Keratinocyte (primary cell): ENCODE data around the gene KLF3. TPM values are rescaled to one million over a fixed set of nuclear protein-coding genes. Genes with fewer than 3 reads are reported as not detected.
"Not testable (repeated sequence)": the region's sequence is repeated elsewhere in the genome, so short reads cannot be mapped to it uniquely, and the experiment has no call there.

Experiments used
- DNase-seq: peaks from one replicate; pipeline ENCODE4 v3.0.0-alpha.2; 2011; ENCODE audit warnings: low read depth, missing footprints, low spot score
- FAIRE-seq: peaks from 2 replicates; lab custom pipeline; 2011; peaks lifted over from hg19 to GRCh38; lab: Jason Lieb, UNC
- H2AFZ ChIP-seq: 2 replicates; pipeline ENCODE4 v1.6.0; 2012; ENCODE audit warnings: low read length, control low read depth, inconsistent platforms; ENCODE audit not compliant: control insufficient read depth
- H3K27ac ChIP-seq: 2 replicates; pipeline ENCODE4 v1.5.1; 2011; ENCODE audit warnings: low read length; ENCODE audit not compliant: control insufficient read depth, insufficient read depth
- H3K27me3 ChIP-seq: 3 replicates; pipeline ENCODE4 v1.6.0; 2011; ENCODE audit warnings: low read length; ENCODE audit not compliant: control insufficient read depth, insufficient read depth; ENCODE audit errors: extremely low read depth
- H3K36me3 ChIP-seq, 2 experiments: 2 replicates in 1 of 2; 3 replicates in 1 of 2; pipeline ENCODE4 v1.5.1; 2011; ENCODE audit warnings: low read length in 2 of 2, mild to moderate bottlenecking in 1 of 2; ENCODE audit not compliant: control insufficient read depth in 2 of 2, insufficient read depth in 2 of 2; ENCODE audit errors: extremely low read depth in 1 of 2
- H3K4me1 ChIP-seq: 3 replicates; pipeline ENCODE4 v1.5.1; 2011; ENCODE audit warnings: low read length; ENCODE audit not compliant: control insufficient read depth, insufficient read depth; ENCODE audit errors: extremely low read depth
- H3K4me2 ChIP-seq: 3 replicates; pipeline ENCODE4 v1.6.0; 2011; ENCODE audit warnings: low read depth, low read length; ENCODE audit not compliant: control insufficient read depth, insufficient read depth; ENCODE audit errors: extremely low read depth
- H3K4me3 ChIP-seq, 3 experiments: fragments of 200-600 bp in 1 of 3; sonication (generic) in 1 of 3; 2 replicates in 2 of 3; 3 replicates in 1 of 3; pipeline ENCODE4 v1.5.1; 2011 to 2016; ENCODE audit warnings: low read length in 3 of 3, mild to moderate bottlenecking in 3 of 3, control low read depth in 2 of 3, inconsistent platforms in 1 of 3, low read depth in 1 of 3, mixed read lengths in 1 of 3, mixed run types in 1 of 3, moderate library complexity in 1 of 3; ENCODE audit not compliant: control insufficient read depth in 2 of 3, insufficient read depth in 2 of 3; ENCODE audit errors: extremely low read depth in 1 of 3
- H3K79me2 ChIP-seq: 2 replicates; pipeline ENCODE4 v1.6.0; 2012; ENCODE audit warnings: low read length; ENCODE audit not compliant: control insufficient read depth, insufficient read depth
- H3K9ac ChIP-seq: 3 replicates; pipeline ENCODE4 v1.6.0; 2011; ENCODE audit warnings: low read length; ENCODE audit not compliant: control insufficient read depth, insufficient read depth; ENCODE audit errors: extremely low read depth
- H3K9me1 ChIP-seq: 3 replicates; pipeline ENCODE4 v1.6.0; 2011; ENCODE audit warnings: low read length; ENCODE audit not compliant: control insufficient read depth, insufficient read depth; ENCODE audit errors: extremely low read depth
- H3K9me3 ChIP-seq: 2 replicates; pipeline ENCODE4 v1.5.1; 2012; ENCODE audit warnings: low read depth, low read length; ENCODE audit not compliant: control insufficient read depth
- H4K20me1 ChIP-seq: 3 replicates; pipeline ENCODE4 v1.6.0; 2011; ENCODE audit warnings: low read length; ENCODE audit not compliant: control insufficient read depth, insufficient read depth; ENCODE audit errors: extremely low read depth
- EZH2 ChIP-seq: IDR thresholded peaks from one replicate; pipeline ENCODE4 v1.6.1; 2012; ENCODE audit warnings: inconsistent platforms, mild to moderate bottlenecking, low read length, moderate library complexity
- dilution Hi-C: fragments of 300-500 bp; cut with MboI; formaldehyde crosslinking; loops from one replicate; pipeline ENCODE4 v1.7.0; 2020; ENCODE audit warnings: low sequenced_read_pairs; ENCODE audit not compliant: extremely low pct_ligation_motif_present
- polyA plus RNA-seq, 5 experiments: library from polyadenylated mRNA; depleted of rRNA in 3 of 5; stranded (reverse) in 3 of 5; stranded (forward) in 1 of 5; unstranded in 1 of 5; fragments of >200 nt; gene quantifications; 1 replicate in 1 of 5; 2 replicates in 3 of 5; 3 replicates in 1 of 5; pipeline versions ENCODE4 v1.2.1 to v1.2.3, GENCODE V29; 2011 to 2012; ENCODE audit warnings: missing spikeins in 2 of 5, low read depth in 1 of 5, low replicate concordance in 1 of 5
- TF ChIP-seq, protein P1 (sequence below), 3 experiments: IDR thresholded peaks in 1 of 3; conservative IDR thresholded peaks in 1 of 3; optimal IDR thresholded peaks in 1 of 3; 2 replicates in 2 of 3; 3 replicates in 1 of 3; pipeline versions ENCODE3 to v1.5.1; 2011; ENCODE audit warnings: low read length in 3 of 3, mild to moderate bottlenecking in 3 of 3, moderate library complexity in 2 of 3, control low read depth in 1 of 3, inconsistent platforms in 1 of 3; ENCODE audit not compliant: insufficient read depth in 2 of 3; ENCODE audit errors: extremely low read depth in 1 of 3

The KLF3 gene
- polyA plus RNA-seq, 1 donor (not counting 4 experiments of a cell fraction or from before 2014, with no cell fraction given): 39.9 TPM

DNA sequence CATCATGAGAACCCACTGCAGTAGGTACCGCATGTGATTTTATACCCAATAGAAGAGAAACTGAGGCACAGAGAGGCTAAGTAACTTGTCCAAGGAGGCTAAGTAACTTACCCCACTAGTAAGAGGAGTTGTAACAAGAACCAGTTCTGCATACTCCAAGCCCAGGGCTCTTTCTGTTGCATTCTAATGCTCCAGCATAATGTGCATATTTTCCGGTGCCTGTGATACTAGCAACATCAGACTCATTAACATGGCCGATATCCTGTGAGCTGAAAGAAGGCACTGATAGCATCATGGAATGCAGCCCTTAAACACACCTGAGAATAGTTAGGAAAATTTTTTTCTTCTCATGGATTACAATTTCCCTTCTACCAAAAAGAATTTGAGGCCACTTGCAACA is 39.7 kb upstream of the KLF3 start:
- H3K27me3 ChIP-seq: no peaks in the 10 kb centered on the region
- no peaks in the 10 kb centered on the region for H3K9me3 ChIP-seq
- no peak overlapping the region for H3K4me3 ChIP-seq
- dilution Hi-C loops: no loop called here
- no peak overlapping the region for H3K9ac ChIP-seq
- FAIRE-seq: no peak
- no peaks in the 10 kb centered on the region for H3K36me3 ChIP-seq
- TF ChIP-seq, protein P1, sequence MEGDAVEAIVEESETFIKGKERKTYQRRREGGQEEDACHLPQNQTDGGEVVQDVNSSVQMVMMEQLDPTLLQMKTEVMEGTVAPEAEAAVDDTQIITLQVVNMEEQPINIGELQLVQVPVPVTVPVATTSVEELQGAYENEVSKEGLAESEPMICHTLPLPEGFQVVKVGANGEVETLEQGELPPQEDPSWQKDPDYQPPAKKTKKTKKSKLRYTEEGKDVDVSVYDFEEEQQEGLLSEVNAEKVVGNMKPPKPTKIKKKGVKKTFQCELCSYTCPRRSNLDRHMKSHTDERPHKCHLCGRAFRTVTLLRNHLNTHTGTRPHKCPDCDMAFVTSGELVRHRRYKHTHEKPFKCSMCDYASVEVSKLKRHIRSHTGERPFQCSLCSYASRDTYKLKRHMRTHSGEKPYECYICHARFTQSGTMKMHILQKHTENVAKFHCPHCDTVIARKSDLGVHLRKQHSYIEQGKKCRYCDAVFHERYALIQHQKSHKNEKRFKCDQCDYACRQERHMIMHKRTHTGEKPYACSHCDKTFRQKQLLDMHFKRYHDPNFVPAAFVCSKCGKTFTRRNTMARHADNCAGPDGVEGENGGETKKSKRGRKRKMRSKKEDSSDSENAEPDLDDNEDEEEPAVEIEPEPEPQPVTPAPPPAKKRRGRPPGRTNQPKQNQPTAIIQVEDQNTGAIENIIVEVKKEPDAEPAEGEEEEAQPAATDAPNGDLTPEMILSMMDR (optimal IDR thresholded peaks at IDR 0.05 in 1 of 3, IDR thresholded peaks at IDR 0.05 in 1 of 3, conservative IDR thresholded peaks at IDR 0.05 in 1 of 3; ENCODE audit: extremely low read depth in 1 of 3, insufficient read depth in 2 of 3, low read length in 3 of 3): no peak
- TF ChIP-seq EZH2: no peak
- no peaks in the 10 kb centered on the region for H3K9me1 ChIP-seq
- no peak overlapping the region for H3K4me2 ChIP-seq
- H4K20me1 ChIP-seq: no peaks in the 10 kb centered on the region
- no peak for DNase-seq
- no peak overlapping the region for H2AFZ ChIP-seq
- peaks cover 18% of the 10 kb centered on the region for H3K4me1 ChIP-seq
- no peaks in the 10 kb centered on the region for H3K79me2 ChIP-seq
- no peak overlapping the region for H3K27ac ChIP-seq

DNA sequence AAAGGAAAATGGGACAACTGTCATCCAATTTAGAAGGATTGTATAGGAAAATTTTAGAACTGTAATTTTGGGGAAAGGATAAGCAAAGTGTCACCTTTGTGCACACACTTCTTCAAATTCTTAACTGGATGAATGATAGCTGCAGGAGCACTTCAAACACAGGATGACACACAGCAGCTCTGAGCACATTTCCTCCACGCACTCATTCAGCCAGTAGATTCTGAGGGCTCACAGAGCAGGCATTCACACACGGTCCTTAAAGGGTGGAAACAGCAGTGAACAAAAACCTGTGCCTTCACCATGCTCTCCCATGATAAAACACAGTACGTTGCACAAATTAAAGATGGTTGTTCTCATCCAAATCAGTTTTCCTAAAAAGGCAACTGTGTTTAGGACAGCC is 38.5 kb upstream of the KLF3 start:
- Histone ChIP-seq H3K4me3 (no peak overlapping the region), H3K36me3 (no peaks in the 10 kb centered on the region), H3K4me2 (no peak overlapping the region), H3K4me1 (peaks cover 15% of the 10 kb centered on the region), H2AFZ (peak overlapping the region; percentile 53), H3K27ac (no peak overlapping the region), H3K9me1 (no peaks in the 10 kb centered on the region), H3K9ac (no peak overlapping the region), H4K20me1 (no peaks in the 10 kb centered on the region), H3K27me3 (no peaks in the 10 kb centered on the region), H3K79me2 (no peaks in the 10 kb centered on the region), H3K9me3 (no peaks in the 10 kb centered on the region)
- TF ChIP-seq, protein P1 (optimal IDR thresholded peaks at IDR 0.05 in 1 of 3, IDR thresholded peaks at IDR 0.05 in 1 of 3, conservative IDR thresholded peaks at IDR 0.05 in 1 of 3; ENCODE audit: extremely low read depth in 1 of 3, insufficient read depth in 2 of 3, low read length in 3 of 3): no peak
- TF ChIP-seq EZH2: no peak
- dilution Hi-C loops: no loop called here
- FAIRE-seq (no peak), DNase-seq (no peak)

DNA sequence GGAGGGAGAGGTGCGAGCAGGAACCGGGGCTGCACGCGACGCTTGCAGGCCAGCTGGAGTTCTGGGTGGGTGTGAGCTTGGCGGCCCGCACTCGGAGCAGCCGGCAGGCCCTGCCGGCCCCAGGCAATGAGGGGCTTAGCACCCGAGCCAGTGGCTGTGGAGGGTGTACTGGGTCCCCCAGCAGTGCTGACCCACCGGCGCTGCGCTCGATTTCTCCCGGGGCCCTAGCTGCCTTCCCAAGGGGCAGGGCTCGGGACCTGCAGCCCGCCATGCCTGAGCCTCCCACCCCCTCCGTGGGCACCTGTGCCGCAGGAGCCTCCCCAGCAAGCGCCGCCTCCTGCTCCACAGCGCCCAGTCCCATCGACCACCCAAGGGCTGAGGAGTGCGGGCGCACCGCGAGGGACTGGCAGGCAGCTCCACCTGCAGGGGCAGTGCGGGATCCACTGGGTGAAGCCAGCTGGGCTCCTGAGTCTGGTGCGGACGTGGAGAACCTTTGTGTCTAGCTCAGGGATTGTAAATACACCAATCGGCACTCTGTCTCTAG is 37.0 kb upstream of the KLF3 start:
- H3K4me2 ChIP-seq, dilution Hi-C loops, H3K9me1 ChIP-seq, H4K20me1 ChIP-seq, H3K79me2 ChIP-seq, H3K27ac ChIP-seq, H3K9ac ChIP-seq, H3K4me1 ChIP-seq, H3K27me3 ChIP-seq, H3K9me3 ChIP-seq, H3K4me3 ChIP-seq, H2AFZ ChIP-seq, FAIRE-seq, DNase-seq, H3K36me3 ChIP-seq: not testable (repeated sequence)
